Measurements from ENCODE around the gene SP140L.
"Not testable (repeated sequence)": the region's sequence is repeated elsewhere in the genome, so short reads cannot be mapped to it uniquely, and the experiment has no call there.

Gene SP140L

DNA sequence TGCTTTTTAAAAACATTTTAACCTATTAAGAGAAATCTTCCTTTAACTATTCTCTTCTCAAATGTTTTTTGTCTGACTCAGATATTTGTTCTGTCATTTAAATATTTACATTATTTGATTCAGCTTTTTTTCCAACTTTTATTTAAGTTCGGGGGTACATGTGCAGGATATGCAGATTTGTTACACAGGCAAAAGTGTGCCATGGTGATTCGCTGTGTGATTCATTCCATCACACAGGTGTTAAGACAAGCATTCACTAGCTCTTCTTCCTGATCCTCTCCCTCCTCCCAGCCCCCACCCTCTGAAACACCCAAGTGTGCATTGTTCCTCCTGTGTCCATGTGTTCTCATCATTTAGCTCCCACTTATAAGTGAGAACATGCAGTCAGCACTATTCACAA, 108.4 kb downstream of the SP140L start:
- no peak overlapping the region for H3K4me3 ChIP-seq (ENCODE audit: low read depth, low read length)
- TF ChIP-seq, protein P1, sequence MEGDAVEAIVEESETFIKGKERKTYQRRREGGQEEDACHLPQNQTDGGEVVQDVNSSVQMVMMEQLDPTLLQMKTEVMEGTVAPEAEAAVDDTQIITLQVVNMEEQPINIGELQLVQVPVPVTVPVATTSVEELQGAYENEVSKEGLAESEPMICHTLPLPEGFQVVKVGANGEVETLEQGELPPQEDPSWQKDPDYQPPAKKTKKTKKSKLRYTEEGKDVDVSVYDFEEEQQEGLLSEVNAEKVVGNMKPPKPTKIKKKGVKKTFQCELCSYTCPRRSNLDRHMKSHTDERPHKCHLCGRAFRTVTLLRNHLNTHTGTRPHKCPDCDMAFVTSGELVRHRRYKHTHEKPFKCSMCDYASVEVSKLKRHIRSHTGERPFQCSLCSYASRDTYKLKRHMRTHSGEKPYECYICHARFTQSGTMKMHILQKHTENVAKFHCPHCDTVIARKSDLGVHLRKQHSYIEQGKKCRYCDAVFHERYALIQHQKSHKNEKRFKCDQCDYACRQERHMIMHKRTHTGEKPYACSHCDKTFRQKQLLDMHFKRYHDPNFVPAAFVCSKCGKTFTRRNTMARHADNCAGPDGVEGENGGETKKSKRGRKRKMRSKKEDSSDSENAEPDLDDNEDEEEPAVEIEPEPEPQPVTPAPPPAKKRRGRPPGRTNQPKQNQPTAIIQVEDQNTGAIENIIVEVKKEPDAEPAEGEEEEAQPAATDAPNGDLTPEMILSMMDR (conservative IDR thresholded peaks at IDR 0.05; ENCODE audit: low read depth, low read length): no peak
- DNase-seq (ENCODE audit: low read depth): no peak

DNA sequence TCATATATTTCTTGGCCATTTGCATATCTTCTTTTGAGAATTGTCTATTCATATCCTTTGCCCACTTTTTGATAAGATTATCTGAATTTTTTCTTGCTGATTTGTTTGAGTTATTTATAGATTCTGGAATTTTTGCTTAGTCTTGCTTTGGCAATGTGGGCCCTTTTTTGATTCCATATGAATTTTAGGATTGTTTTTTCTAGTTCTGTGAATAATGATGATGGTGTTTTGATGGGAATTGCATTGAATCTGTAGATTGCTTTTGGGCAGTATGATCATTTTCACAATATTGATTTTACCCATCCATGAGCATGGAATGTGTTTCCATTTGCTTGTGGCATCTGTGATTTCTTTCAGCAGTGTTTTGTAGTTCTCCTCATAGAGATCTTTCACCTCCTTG, 112.1 kb downstream of the SP140L start:
- not testable (repeated sequence) for DNase-seq (ENCODE audit: low read depth); H3K4me3 ChIP-seq (ENCODE audit: low read depth, low read length)

DNA sequence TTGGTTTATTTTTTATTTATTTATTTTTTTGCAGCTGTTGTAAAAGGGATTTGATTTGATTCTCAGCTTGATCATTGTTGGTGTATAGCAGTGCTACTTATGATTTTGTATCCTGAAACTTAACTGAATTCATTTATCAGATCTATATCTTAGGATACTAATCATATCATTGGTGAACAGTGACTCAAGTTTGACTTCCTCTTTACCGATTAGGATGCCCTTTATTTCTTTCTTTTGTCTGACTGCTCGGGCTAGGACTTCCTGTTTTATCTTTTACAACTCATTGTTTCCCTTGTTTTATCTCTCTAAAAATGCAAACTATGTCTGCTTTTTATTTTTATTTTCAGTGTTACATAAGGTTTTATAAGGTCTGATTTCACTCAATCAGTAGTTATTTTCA, 112.6 kb downstream of the SP140L start:
- TF ChIP-seq, protein P1 (conservative IDR thresholded peaks at IDR 0.05; ENCODE audit: low read depth, low read length): no peak
- no peak for DNase-seq (ENCODE audit: low read depth)
- no peak overlapping the region for H3K4me3 ChIP-seq (ENCODE audit: low read depth, low read length)

DNA sequence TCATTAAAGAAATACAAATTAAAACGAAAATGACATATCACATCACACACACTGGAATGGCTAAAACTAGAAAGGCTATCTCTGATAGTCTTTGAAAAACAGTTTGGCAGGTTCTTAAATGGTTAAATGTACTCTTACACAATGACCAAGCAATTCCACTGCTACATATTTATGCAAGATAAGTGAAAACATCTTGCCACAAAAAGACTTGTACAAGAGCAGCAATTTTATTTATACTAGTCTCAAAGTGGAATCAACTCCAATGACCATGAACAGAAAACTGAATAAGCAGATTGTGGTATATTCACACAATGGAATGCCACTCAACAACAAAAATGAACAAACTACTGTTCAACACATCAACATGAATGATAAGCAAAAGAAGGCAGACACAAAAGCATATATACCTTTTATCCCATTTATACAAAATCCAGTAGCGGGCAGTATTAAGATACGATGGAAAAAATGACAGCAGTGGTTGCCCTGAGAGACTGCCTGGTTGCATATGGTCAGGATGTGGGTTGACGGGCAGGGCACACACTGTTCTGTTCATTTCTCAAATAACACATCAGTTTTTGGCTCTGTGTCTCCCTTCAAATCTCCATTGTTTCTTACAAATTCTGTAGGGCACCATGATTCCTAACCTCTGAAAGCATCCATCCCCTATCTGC, 114.4 kb downstream of the SP140L start:
- H3K4me3 ChIP-seq (ENCODE audit: low read depth, low read length): no peak overlapping the region
- TF ChIP-seq, protein P1 (conservative IDR thresholded peaks at IDR 0.05; ENCODE audit: low read depth, low read length): no peak
- DNase-seq (ENCODE audit: low read depth): peak; percentile 82

DNA sequence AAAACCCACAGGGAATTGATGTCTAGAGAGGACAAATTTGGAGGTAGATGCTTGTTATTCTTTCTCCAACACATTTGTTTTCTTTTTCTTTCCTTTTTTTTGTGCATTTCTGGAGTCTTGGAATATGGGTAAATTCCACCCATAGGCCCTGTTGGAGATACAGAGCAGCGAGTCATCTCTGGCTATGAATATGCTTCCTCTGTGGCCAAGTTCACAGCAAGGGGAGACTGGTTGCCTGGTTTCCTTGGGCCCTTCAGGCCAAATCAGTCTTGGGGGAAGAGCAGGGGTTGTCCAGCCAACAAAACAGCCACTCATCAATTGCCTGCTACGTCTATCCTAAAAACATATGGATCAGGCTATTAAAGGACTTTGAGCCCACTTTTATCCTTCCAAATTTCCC, 116.5 kb downstream of the SP140L start:
- no peak overlapping the region for H3K4me3 ChIP-seq (ENCODE audit: low read depth, low read length)
- TF ChIP-seq, protein P1 (conservative IDR thresholded peaks at IDR 0.05; ENCODE audit: low read depth, low read length): no peak
- peak; percentile 24 for DNase-seq (ENCODE audit: low read depth)

DNA sequence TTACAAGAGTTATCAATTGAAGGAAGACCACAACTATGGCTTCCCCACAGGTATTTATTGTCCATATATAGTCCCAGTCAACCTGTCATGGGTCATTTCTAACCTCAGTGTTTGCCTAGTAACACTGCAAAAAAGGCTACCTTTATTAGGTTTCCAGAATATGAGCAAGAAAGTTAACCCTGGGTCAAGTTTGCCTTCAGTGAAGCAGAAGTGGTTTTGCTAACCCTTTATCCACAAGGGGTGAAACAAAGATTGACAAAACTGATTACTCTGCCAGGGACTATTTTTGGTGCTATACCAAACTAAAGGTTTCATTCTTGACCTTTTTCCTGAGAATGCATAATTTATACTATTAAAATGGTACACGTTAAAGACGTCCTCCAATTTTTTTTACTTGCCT, 117.8 kb downstream of the SP140L start:
- DNase-seq (ENCODE audit: low read depth): no peak
- TF ChIP-seq, protein P1 (conservative IDR thresholded peaks at IDR 0.05; ENCODE audit: low read depth, low read length): no peak
- H3K4me3 ChIP-seq (ENCODE audit: low read depth, low read length): no peak overlapping the region

DNA sequence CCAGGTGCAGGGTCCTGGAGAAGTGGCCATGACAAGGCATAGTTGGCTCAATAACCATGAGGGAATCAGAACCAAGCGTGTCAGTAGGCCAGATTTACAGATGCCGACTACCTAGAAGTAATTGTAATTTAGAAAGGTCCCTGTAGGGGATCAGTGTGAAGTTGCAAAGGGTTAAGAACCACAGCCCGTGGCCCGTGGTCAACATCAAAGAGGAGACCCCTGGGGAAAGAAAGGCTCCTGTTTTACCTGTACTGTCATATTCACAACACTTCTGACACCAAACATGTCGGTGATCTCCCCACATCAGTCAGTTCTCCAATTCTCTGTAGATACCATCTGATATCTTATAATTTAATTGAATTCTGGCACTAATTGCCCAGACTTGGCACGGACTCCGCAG, 120.0 kb downstream of the SP140L start:
- no peak overlapping the region for H3K4me3 ChIP-seq (ENCODE audit: low read depth, low read length)
- TF ChIP-seq, protein P1 (conservative IDR thresholded peaks at IDR 0.05; ENCODE audit: low read depth, low read length): no peak
- DNase-seq (ENCODE audit: low read depth): no peak
